Loucy (cell line): ENCODE results near the gene NOP16.

ENCODE experiments used
- CTCF ChIP-seq: fragments of 200-600 bp; sonication (generic); conservative IDR thresholded peaks from 2 replicates; pipeline ENCODE4 v1.5.1; 2014; ENCODE audit warnings: mild to moderate bottlenecking, antibody characterized with exemption, low read length
- EZH2phosphoT487 ChIP-seq: fragments of 200-600 bp; IDR thresholded peaks from 2 replicates; pipeline ENCODE4 v1.6.1; 2018; ENCODE audit warnings: antibody characterized with exemption, mild to moderate bottlenecking, moderate library complexity, borderline replicate concordance

DNA sequence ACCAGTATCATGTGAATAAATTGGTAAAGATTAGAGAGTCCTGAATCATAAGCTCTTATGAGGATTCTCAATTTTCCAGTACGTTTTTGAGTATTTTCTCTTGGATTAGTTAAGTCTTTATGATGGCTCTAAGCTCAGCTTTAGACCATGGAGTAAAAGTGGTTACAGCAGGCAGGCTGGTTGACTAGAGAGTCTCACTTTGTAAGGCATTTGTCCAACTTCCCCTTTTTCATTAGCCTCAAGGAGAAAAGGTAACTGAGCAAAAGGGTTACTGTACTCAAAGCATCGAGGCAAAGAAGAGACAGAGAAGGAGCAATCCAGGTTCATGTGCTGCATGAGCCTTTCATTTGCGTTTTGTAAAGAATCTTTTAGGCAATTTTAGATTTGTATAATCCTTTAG lies 8.5 kb downstream of the NOP16 start:
- TF ChIP-seq CTCF: no peak
- no peak for TF ChIP-seq EZH2phosphoT487
